Measurements from ENCODE around the gene ZNHIT2.

Gene ZNHIT2

DNA sequence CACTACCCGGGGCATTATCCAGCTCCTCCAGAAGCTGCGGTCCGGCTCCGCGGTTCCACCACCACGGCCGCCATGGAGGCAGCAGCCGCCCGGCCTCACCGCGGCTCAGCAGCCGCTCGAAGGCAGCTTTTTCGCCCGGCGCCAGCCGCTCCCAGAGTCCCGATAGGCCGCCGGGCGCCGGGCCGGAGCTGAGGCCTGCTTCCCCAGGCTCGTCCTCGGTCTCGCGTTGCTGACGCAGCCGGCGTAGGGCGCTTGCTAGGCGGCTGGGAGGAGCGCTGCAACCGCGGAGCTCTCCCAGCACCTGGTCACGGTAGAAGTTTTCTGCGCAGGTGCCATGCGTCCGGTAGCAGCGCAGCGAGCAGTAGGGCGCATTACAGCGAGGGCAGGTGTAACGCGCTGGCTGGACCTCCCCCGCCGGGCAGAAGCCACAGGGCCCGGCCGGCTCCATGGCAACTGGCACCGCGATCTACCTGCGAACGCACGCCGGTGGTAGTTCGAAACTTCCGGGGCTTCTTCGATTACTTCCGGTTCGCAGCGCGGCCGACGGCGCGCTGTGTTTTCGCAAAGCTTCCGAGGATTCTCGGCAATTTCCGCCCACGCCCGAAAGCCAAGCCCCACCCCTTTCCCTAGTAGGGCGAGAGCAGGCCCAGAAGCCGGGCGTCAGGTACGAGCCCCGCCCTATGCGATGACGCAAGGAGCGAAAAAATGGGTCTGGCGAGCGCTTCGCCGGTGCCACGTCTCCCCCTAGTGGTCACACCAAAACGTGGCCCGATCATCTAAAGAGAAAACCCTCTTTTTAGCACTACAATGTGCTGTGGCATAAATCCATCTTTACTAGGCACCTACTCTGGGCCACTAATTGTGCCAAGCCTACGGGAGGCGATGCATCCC lies at the start of gene ZNHIT2:
Gene ZNHIT2, minus strand, starts transcription at position 496 of the 891 bp plus-strand sequence. Its CDS starts 48 bp downstream, at position 448.
- peak; percentile 53 to 100 (median 98) for DNase-seq

DNA sequence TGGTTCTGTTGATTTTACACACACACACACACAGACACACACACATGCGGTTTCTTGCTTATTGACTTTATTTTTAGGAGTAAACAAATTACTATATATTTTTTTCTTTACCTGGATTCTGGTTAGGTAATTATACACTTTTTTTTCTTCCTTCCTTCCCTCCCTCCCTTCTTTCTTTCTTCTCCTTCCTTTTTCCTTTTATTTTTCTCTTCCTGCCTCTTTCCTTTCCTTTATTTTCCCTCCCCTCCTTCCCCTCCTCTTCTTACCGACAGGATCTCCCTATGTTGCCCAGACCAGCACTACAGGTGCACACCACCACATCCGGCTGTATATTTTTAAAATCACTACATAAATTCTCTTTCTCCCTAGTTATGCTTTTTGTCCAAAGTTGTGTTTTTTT lies 49.4 kb upstream of the ZNHIT2 start:
- DNase-seq = no peak

DNA sequence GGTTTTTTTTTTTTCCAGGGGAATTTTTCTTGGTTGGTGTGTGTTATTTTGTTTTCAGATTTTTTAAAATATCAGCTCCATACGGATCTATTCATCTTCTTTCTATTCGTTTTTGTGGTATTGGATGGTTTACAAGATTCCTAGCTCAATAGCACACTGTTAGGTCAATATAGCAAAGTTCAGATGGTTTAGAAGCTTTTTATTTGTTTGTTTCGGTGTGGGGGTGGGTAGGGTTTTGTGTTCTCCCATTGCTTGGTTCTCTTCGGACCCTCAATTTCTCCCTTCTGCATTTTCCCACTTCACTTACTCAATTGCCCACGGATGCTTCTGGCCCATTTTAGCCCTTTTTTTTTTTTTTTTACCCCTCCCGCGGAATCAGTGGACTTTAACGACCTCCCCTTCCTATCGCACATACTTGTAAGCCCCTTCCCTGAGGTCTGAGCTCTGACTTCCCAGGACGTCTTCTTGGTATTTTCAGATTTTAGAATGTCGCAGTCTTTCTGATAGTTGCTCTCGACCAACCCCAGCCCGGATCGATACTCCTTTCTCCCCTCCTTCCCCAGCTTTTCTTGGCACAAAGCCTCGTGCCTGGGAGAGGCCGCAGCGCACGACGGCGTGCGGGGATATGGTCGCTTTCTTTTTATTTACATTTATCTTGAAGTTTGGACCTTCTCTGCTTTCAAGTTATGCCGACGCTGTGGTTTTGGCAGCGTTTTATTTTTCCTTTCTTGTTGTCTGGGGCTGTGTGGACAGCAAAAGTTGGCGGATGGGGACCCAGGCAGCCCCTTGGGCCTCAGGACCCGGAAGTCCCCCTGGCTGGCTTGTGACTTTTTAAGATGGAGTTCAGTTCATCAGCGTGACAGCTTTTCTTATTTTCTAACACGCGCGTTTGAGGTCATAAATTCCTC lies 48.2 kb upstream of the ZNHIT2 start:
- DNase-seq = no peak

- DNase-seq = no peak
Observed at GRCh38 chr11:65163684-65164083, 46.2 kb upstream of the ZNHIT2 start.

GRCh38 chr11:65160643-65161042 lies 43.1 kb upstream of the ZNHIT2 start:
- no peak for DNase-seq

GRCh38 chr11:65159012-65159411 lies 41.5 kb upstream of the ZNHIT2 start:
- no peak for DNase-seq

- no peak for DNase-seq
Observed at GRCh38 chr11:65157336-65157735, 39.8 kb upstream of the ZNHIT2 start.

DNA sequence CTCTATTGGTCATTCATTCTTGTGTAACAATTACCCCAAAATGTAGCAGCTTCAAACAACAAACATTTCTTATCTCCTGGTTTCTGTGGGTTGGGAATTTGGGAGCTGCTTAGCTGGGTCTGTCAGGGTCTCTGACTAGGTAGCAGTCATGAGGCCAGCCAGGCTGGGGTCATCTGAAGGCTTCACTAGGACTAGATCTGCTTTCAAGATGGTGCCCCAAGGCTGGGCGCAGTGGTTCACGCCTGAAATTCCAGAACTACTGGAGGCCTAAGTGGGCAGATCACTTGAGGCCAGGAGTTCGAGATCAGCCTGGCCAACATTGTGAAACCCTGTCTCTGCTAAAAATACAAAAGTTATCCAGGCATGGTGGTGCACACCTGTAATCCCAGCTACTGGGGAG lies 39.4 kb upstream of the ZNHIT2 start:
- DNase-seq = no peak

- no peak for DNase-seq
Observed at GRCh38 chr11:65156256-65156655, 38.8 kb upstream of the ZNHIT2 start.

- DNase-seq = no peak
Observed at GRCh38 chr11:65152122-65152521, 34.6 kb upstream of the ZNHIT2 start.

- DNase-seq = no peak
Observed at GRCh38 chr11:65151331-65151899, 33.9 kb upstream of the ZNHIT2 start.

DNA sequence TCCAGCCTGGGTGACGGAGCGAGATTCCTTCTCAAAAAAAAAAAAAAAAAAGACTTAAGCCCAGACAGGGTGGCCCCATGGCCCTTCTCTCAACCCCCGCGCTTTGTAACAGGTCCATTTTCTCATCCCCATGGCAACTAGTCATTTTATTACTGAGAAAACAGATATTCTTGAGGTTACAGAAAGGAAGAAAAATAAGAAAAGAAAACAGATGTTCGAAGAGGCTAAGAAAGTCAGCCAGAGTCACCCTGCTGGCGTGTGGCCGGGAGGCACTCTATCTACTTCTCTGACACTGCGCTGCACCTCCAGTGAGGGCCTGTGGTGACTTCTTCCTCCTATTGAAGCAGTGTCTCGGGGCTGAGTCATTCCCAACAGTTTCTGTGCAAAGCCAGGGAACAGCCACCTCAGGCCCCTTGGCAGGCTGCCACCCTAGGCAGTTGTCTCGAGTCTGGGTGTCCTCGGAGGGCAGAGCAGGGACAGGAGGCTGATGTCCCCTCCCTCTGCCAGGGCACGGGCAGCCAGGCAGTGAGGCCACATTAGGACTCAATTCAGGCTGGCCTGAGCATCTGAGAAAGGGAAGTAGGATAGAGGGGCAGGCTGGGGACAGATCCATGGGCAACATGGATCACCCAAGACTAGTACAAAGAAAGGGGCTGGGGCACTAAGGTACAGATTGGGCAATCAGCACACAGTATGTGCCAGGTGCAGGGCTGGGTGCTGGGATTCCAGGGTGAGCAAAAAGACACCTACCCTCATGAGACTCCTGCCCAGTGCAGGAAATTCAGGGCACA lies 33.2 kb upstream of the ZNHIT2 start:
- DNase-seq = peak in 47 of 56 donors; percentile 8 to 77 (median 46)

- DNase-seq = peak in 1 of 56 donors; percentile 20
Observed at GRCh38 chr11:65150131-65150508, 32.6 kb upstream of the ZNHIT2 start.

GRCh38 chr11:65148657-65149056 lies 31.2 kb upstream of the ZNHIT2 start:
- DNase-seq = no peak

GRCh38 chr11:65147352-65148075 lies 30.0 kb upstream of the ZNHIT2 start:
- no peak for DNase-seq

DNA sequence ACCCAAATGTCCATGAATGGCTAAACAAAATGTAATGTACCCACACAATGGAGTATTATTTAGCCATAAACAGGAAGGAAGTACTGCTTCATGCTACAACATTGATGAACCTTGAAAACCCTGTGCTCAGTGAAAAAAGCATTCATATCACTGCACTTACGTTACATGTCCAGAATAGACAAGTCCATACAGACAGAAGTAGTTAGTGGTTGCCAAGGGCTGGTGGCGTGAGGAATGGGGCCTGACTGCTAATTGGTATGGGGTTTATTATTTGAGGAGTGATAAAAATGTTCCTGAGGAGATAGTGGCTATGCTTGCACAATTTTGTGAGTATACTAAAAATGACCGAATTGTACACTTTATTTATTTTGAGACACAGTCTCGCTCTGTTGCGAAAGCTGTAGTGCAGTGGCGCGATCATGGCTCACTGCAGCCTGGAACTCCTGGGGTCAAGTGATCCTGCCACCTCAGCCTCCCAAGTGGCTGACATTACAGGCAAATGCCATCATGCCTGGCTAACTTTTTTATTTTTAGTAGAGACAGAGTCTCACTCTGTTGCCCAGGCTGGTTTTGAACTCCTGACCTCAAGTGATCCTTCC lies 24.5 kb upstream of the ZNHIT2 start:
- no peak for DNase-seq

DNA sequence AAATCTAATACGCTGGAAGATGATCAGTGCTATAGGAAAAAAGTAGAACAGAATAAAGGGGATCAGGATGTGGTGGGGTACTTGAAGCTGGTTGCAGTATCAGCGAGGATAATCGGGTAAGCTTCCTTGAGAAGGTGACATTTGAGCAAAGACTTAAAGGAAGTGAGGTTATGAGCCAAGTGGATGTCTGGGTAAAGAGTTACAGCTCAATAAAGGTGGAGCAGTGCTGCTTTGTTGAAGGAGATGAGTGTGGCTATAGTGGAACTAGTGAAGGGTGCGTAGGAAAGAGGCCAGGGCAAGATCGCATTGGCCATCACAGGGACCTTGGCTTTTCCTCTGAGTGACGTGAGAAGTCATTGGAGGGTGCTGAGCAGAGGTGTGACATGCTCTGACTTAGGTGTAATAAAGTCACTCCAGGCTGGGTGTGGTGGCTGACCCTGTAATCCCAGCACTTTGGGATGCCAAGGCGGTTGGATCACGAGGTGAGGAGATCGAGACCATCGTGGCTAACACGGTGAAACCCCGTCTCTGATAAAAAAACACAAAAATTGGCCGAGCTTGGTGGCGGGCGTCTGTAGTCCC lies 19.1 kb upstream of the ZNHIT2 start:
- DNase-seq = no peak

- no peak for DNase-seq
Observed at GRCh38 chr11:65135633-65136145, 18.2 kb upstream of the ZNHIT2 start.

DNA sequence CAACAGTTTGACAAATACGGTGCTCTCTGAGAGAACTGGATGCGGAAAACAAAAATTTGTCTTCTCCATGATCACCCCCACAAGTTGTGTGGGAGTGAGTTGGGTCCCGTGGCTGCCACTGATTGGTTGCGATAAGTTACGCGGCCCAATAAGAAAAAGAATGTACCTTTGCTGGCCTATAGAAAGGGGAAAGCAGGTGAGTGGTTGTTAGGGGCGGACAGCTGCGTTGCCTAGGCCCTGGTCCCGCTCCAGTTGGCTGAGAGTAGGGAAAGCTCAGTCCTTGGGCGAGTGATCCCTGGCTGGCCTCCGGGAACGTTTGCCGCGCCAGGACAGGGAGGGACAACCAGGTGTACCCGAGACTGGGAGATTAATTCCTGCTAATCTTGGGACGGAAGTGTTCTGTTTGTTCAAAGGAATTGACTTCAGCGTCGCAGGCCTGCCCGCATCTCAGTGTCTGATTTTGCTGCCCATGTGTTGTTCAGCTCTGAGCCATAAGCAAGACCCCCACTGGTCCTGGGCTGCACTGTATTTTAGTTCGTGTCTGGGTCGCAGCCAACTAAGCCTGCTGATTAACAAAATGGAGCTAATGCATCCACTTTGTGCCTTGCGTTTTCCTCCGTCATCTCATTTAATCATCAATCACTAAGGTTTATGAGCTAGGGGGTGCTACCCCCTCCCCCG lies 17.6 kb upstream of the ZNHIT2 start:
- DNase-seq = peak in 55 of 56 donors; percentile 56 to 94 (median 80)

Measured in amygdala (tissue), 56 donors.